NCI-H526 (cell line): Measurements from ENCODE around the gene UBALD2.
"Not testable (repeated sequence)": the region's sequence is repeated elsewhere in the genome, so short reads cannot be mapped to it uniquely, and the experiment has no call there.

Experiments
- DNase-seq, 2 experiments: peaks; one replicate each; lab custom pipeline; 2025; lab: John Stamatoyannopoulos, UW

The UBALD2 gene

DNA sequence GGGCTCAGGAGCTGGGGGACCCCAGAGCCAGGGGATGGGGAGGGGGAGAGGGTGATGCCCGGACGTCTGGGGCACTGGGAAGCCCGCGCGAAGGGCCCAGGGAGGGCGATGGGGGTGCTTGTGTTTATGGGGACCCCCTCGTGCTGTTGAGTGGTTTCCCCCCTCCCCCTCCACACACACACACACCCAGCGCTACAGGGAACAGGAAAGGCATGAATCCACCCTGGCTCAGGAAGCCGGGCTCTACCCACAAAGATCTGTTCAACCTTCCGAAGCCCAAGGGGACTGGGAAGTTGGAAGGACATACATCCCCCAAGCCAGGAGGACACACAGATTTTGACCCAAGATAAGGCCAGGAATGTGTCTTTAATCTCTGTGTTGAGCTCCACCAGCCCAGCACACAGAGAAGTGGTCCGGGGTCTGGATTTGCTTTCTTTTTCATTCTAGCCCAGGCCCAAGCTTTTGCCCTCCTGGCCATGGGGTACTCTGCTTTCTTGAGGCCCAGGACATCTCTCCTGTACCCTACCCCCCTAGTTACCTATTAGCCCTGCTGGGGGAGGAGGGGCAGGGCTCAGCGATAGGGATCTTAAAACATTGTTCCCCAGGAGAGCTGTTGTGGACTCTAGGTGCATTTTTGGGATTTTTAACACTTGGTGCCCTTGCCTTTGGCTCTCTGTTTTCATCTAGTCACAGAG, 1.2 kb downstream of the UBALD2 start:
- DNase-seq, result no peak

DNA sequence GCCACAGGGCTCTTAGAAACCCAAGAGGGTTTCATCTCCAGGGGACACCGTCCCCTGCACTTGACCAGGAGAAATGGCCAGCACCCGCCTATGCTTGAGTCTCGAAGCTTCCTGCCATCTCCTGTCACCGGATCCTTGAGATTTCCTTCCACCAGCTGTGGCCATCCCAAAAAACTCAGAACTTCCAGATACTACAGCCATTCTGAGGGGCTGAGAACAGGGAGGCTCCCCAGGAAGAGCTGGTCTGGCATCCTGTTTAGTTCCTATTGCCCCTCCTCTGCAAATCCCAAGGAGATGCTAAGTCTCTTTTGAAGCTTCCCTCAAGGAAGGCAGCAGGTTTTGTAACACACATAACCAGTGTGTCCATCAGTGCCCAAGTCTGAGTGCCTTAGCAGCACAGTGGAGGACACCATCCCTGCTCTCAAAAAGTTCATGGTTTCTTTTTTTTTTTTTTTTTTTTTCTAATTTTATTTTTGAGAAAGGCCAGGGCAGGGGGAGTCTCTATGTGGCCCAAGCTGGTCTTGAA, 2.0 kb downstream of the UBALD2 start:
- DNase-seq, result no peak

DNA sequence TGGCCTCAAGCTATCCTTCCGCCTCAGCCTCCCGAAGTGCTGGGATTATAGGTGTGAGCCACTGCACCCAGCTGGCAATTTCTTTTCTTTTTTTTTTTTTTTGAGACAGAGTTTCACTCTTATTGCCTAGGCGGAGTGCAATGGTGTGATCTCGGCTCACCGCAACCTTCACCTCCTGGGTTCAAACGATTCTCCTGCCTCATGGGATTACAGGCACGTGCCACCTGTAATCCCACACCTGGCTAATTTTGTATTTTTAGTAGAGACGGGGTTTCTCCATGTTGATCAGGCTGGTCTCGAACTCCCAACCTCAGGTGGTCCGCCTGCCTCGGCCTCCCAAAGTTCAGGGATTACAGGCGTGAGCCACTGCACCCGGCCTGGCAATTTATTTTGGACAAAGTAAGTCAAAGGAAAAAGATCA, 2.4 kb downstream of the UBALD2 start:
- not testable (repeated sequence) for DNase-seq

DNA sequence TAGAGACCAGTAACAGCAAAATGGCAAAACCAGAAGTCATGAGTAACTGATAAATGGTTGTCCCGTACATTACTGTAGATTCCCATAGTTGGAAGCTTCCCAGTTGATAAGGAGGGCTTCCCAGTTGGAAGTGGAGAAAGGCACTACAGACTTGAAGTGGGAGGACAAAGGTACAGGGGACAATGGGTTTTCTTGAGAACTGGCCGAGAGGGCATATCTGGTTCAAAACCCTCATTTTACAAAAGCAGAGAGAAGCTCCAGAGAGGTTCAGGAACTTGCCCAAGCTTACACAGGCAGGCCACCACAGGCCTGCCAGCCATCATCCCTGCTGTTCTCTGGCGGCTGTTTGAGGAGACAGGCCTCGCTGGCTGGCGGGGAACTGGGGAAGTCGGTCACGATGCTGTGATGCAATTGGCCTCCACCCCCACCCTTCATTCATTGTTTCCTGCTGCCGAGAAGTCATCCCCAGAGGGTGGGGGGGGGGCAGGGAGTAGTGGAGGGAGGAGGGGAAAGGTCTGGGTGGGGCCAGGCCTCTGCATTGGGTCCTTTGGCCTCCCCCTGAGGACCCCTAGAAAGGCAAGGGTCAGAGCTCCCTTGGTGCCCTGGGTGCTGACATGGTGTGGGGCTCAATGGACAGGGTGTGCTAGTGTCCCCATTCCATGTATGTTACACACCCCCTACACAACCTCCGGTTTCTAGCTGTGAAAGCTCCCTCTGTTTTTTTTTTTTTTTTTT, 3.0 kb downstream of the UBALD2 start:
- DNase-seq, result no peak

DNA sequence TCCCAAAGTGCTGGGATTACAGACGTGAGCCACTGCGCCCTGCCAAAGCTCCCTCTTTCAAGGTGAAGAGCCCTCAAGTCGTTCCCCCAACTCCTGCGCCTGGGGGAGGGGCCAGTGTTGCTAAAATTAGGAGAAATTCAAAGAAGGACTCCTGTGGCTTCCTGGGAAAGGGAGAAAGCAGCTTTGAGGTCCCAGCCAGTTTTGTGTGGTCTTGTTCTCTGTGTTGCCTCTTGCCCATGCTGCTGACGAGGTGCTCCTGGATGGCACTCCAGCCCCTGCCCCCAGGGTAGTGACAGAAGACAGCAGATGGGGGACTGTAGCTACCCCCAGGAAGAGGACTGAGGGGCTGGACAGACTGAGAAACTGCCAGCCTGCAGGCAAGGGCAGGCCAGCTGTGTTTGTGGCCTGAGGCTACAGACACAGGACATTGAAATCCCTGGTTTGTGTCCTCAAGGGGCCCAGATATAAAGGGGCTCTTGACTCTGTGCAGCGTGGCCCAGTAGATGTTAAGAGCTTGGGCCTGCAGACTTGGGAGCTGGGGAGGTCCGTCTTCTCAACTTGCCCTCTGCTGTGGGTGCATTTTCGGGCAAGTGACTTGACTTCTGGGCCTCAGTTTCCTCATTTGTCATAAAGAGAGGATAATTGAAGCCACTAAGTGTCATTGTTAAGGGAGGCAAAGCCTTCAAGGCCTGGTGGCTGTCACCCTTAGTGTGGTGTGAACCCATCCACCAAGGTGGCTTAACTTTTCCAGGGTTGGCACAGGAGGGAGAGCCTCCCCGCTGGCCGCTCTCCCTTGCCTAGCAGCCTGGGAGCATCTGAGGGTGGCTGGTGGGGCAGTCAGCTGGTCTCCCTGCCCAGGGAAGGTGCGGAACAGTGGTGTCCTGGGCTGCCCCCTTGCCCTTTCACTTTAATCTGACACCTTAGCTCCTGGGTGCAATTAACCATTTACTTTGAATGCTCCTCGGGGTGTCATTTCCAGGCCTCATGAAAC, 4.1 kb downstream of the UBALD2 start:
- no peak for DNase-seq

DNA sequence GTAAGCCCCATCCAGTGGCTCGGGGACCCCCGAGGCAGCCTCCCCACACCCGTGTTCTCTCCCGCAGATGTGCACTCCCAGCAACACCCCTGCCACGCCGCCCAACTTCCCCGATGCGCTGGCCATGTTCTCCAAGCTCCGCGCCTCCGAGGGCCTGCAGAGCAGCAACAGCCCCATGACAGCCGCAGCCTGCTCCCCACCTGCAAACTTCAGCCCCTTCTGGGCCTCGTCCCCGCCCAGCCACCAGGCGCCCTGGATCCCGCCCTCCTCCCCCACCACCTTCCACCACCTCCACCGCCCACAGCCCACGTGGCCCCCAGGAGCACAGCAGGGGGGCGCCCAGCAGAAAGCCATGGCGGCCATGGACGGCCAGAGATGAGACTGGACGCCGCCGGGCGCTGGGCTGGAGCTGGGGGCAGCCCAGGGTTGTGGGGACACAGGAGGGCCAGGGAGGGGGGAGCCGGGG, 5.0 kb downstream of the UBALD2 start:
- no peak for DNase-seq

DNA sequence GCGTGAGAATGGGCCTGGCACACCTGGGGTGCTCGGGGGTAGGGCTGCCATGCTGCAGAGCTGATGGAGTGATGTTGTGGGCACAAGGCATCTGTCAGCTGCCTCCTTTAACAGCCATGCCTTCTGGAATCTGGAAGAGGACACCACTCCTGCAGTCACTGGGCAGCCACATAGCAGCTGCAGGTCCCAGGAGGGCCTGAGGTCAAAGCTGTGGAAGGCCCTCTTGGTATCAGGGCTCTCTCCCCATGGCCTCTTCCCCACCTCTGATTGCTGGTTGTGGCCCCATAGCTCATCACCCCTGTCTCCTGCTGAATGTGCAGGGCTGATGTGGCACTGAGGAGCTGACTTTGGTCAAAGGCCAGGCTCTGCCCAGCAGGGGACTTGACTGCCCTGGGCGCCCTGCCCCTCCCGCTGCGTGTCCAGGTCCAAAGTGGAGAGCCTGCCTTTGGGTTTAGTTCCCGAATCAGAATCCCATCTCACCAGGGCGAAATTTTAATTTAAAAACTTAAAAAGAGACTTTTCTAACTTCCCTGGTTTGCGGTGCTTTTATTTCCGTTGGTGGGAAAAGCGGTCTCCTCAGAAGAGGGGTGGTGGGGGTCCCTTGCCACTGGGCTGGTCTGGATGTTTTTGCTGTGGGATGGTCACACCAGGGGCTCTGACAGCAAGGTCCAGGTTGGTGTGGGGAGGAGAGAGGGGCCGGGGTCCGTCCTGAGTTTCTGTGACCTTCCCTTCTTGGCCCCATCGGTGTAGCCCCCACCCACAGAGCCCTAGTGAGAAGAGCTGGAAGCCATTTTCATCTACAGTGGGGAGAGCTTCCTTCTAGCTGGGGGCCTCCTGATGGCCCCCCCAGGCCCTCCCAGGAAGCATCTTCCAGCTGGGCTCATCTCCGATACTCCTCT, 5.9 kb downstream of the UBALD2 start:
- DNase-seq, result no peak

DNA sequence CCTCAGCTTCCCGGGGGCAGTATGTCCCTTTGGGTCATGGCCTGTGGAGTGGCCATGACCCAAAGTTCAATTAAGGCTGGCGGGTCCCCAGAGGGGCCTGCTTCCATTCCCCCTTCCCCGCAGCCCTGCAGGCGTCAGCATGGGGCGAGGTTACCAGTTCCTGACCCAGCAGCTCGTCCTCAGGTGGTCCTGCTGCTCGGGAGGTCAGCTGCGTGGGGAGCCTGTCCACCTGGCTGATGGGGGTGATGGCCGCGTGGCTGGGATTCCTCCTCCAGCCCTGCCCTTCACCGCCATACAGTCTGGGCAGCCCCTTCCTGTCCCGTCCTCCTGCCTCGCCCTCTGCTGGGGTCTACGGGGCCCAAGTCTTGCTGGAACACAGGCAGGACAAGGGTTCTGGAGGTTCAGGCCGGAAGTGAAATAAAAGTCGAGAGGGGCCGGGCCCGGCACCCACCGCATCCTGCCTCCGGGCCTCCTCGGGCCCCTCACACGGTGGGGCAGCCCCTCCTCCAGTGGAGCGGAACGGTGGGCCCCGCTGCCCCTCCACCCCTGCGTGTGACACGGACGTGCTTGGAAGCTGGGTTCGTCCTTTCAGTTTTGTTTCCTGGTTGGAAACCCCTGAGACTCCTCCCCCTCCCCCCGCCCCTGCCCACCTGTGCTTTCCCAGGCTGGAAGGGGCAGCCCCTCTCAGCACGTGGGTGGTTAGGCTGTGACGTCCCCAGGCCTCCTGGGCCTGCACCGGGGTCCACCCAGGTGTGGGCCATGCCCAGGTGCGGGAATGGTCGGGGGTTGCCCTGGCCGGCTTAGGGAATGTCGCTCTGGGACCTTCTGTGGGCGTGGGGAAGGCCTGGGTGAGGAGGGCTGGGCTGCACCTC, 6.8 kb downstream of the UBALD2 start:
- DNase-seq, result no peak

DNA sequence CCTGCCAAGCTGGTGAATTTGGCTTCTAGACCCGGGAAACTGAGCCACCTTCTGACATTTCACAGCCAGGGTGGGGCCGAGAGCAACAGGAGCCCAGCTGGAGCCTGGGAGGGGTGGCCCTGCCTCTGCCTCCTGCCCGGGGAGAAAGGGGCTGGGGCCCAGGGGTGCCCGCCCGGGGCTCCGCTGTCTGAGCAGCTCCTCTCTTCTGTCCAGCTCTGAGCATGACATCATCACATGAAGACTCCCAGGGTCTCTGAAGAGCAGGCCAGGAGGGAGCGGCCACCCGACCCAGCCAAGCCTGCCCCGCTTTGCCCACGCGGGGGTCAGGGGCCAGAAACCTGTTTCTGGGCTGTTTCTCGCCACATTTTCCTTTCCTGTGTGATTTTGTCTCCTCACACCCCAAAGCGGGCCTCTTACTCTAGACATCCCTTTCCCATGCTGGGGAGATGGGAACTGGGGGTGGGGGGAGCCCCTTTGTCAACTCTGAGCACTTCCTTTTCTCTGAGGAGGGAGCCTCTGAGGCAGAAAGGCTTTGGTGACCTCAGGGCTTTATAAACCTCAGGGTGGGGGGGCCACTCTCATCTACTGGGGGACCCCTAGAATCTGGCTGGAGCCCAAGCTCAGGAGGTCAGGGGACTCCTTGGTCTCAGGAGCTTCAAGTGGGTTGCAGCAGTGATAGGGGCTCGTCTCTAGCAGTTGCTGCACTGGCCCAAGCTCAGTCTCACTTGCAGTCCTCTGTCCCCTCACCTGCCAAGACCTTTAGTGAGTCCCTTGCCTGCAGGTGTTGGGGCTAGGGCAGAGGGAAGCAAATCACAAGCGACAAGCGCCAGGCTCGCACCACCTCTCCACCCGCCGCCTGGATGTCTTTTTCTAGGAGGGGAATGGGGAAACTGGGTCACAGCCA, 7.6 kb downstream of the UBALD2 start:
- no peak for DNase-seq

DNA sequence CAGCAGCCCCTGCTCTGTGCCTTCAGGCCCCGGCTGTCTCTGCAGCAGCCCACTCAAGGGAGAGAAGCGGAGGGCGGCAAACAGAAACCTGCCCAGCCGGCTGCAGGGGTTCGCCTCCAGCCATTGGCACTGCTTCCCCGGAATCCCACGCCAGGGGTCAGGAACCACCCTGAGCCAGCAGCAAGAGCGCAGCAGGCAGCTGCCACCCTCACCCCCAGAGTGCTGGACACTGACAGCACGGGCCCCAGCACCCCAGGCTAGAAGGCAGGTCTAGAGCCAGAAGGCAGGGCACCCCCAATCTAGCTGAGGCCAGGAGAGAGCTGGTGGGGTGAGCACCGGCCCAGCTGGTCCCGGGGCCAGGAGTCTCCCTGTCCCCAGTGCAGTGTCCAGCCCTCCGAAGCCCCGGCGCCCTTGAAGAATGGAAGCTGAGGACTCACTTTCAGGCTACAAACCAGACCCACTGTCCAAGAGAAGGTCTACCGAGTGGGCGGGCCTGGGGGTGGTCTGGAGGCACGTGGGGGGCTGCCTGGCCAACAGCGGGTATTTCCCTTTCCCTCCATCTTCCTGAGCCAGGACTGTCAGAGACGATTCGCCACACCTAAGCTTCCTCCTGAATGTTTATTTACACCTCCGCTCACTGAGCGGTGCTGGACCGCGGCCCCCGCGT, 8.4 kb downstream of the UBALD2 start:
- DNase-seq, result no peak

DNA sequence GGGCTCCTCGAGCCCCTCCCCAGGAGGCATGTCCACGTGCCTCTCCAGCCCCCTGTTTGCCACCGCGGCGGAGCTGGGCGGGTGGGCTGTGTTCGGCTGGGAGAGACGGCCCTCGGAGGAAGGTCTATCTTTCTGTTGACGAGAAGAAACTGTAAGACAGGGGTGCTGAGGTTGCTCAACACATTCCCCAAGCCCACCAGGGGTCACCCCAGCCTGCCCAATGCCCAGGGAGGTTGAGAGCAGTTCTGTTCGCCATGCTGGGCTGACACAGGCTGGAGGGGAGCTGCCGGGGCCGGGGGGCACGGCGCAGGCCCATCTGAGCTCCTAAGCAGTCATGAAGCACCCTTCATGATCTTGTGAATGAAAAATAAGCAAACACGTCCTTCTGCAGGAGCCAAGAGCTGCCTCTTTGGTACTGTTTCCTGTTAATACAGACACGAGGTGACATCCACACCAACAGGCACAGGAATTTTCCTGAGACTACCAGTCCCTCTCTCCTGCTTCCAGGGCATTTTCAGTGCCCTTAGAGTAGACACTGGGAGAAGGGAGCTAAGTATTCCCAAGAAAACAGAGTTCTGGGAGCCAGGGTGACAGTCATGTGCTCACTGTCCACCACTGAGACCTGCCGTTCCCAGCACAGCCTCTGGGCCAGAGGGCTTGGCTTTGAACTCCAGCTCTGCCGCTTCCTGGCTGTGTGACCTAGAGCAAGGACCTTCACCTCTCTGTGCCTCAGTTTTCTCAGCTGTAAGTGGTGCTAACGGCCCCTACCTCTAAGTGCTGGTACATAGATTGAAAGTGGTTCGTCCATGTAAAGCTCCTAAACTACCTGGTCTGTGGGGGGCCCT, 9.2 kb downstream of the UBALD2 start:
- DNase-seq, result no peak

DNA sequence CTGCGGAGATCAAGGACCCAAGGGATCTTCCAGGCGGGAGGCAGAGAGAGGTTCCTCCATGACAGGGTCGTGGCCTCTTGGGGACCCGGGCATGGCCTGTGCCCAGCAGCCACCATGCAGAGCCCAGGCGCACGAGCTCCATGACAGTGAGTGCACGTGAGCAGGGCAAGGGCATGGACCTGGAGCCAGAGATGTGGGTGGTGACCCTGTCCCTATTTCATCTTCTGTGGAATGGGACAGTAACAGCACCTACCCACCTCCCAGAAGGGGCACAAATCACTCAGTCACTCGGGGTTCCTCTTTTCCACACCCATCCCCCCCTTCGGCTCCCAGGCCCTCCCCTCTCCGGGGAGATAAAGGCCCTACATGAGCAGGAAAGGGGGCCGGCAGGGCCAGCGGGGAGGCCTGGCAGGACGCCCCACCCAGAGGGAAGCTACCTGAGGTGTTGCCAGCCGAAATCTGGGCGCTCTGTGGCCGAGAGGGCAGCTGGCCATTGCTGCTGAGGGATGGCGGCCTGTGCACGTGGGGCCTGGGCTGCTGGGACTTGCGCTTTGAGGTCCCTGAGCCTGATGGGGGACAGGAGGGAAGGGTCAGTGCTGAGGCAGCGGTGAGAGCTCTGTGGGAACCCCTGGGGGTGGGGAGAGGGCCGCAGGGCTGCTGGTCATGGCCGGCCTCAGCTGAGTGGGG, 10.4 kb downstream of the UBALD2 start:
- DNase-seq, result no peak

DNA sequence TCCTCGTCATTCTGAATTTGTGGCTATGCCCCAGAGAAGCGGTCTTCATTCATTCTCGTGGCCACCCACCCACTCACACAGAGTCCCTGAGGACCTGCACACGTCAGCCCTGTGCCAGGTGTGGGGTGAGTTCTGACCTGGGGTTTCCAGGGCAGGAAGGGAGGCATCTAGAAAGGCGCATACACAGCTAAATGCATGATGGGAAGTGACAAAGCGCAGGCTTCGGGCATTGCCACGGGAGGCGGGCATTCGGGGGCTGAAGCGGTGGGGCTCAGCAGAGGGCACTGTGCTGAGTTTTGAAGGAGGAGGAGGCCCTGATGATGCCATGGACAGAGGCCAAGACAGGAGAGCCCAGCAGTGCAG, 10.9 kb downstream of the UBALD2 start:
- DNase-seq, result no peak

DNA sequence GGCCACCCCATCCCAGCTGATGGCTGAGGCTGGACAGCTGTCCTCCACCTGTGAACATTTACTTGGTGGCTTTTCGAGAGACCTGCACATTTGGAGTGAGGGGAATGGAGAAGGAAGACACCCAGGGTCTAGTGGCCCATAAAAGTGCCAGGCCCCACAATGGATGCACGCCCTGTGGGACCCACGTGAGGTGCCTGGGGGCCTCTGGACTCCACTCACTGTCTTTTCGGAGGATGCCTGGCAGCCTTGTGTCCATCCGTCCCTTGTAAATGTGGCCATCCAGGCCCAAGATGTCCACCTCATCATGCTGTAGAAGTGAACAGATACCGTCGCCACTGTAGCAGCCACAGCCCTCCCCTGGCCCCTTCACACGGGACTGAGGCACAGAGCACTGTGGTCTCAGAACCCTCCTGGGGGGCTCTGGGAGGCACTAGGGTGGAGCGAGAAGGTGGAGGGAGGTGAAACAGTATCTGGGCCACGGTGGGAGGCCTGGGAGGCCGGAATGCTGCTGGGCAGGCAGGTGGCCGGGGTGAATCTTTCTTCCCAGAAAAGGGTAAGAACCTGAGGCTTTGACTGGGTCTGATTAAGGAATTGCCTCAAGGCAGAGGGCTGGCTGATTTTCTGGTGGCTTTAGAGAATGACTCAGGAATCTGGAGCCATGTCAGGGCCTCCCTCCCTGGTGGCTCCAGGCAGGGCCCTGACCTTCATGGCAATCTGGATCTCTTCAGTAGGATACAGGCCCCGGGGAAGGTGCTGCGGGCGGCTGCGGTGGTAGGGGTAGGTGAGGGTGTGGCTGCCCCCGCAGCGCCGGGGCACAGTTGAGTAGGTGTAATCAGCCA, 11.5 kb downstream of the UBALD2 start:
- no peak for DNase-seq

DNA sequence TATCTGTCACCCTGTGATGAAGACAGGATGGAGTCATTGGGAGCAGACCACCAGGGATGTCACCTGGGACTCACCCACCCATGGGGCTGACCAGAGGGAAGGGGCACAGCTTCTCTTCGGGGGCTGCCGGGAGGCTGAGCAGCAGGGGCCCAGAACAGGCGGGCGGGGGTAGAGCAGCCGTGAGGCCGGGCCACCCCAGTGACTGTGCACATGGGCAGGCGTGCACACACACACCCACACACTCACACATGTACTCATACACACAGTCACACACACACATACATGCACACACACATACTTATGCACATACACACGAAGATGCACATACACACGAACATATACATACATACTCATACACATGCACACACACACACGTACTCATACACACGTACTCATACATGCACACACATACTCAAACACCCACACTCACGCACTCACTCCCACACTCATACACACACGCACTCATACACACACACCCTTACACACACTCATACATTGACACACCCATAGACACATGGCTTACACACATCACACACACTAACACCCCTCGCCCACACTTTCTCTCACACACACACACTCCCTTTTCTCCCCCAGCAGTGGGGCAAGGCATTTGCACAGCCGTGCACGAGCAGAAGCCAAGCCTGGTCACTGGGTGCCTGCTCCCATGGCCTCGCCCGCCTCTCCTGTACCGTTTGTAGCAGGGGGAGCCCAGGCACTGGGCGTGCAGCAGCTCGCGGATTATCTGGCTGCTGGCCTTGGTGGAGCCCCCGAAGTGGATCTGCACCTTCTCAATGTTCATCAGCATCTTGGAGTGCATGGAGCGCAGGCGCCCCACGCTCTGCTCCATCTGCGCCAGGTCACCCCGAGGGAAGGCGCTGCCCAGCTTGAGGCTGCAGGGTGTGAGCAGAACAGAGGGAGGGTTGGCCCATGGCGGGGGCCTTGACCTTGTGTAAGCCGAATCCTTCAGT, 12.4 kb downstream of the UBALD2 start:
- DNase-seq, result no peak
